Gastroesophageal sphincter (tissue), 3 donors: ENCODE measurements around the gene PFKFB2.

ENCODE experiments used
- CTCF ChIP-seq, 4 experiments: fragments of 200-600 bp in 2 of 4; fragments of 450-650 bp in 2 of 4; sonication (generic) in 1 of 4; IDR thresholded peaks; one replicate each; pipeline ENCODE4 v1.5.1; 2017 to 2019; ENCODE audit warnings: antibody characterized with exemption in 4 of 4, mild to moderate bottlenecking in 2 of 4, moderate library complexity in 2 of 4
- POLR2AphosphoS5 ChIP-seq: sonication (generic); formaldehyde crosslinking; IDR thresholded peaks from one replicate; pipeline ENCODE4 v1.6.1; 2017; ENCODE audit warnings: antibody characterized with exemption

DNA sequence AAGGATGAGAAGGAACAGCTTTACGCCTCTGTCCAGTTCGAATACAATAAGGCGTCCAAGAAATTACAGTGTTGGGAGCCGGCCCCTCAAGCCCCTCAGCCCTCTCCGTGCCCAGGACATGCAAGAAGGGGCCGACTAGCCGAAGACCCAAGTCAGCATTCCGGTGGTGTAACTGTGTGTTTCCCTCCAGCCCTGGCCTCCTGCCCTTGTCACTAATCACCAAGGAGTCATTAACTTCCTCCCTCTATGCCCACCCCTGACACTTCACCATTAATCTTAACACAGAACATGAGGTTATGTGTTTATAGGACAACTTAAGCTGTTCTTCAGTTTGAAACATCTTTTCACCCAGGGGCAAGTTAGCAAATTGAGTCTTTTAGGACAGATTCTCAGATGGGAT is 19.2 kb downstream of the PFKFB2 start:
- TF ChIP-seq CTCF (IDR thresholded peaks at IDR 0.05) (no peak), POLR2AphosphoS5 (no peak)
